Measurements from ENCODE around the gene SBK1. TPM values are rescaled to one million over a fixed set of nuclear protein-coding genes. Genes with fewer than 3 reads are reported as not detected.

Gene SBK1
- total RNA-seq, 1 donor from 2014 or later: 22.9 TPM

DNA sequence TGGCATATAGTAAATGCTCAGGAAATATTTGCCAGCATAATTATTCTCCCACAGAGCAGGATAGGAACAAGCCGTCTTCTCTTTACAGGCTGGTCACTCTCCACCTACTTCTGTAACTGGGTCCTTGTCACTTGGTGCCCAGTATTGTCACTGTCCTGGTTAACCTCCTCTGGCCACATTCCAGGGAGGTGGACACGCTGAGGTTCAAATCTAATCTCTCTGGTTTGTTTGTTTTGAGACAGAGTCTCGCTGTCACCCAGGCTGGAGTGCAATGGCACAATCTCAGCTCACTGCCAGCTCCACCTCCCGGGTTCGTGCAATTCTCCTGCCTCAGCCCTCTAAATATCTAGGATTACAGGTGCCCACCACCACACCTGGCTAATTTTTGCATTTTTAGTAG is 15.6 kb downstream of the SBK1 start:
- TF ChIP-seq, protein P1, sequence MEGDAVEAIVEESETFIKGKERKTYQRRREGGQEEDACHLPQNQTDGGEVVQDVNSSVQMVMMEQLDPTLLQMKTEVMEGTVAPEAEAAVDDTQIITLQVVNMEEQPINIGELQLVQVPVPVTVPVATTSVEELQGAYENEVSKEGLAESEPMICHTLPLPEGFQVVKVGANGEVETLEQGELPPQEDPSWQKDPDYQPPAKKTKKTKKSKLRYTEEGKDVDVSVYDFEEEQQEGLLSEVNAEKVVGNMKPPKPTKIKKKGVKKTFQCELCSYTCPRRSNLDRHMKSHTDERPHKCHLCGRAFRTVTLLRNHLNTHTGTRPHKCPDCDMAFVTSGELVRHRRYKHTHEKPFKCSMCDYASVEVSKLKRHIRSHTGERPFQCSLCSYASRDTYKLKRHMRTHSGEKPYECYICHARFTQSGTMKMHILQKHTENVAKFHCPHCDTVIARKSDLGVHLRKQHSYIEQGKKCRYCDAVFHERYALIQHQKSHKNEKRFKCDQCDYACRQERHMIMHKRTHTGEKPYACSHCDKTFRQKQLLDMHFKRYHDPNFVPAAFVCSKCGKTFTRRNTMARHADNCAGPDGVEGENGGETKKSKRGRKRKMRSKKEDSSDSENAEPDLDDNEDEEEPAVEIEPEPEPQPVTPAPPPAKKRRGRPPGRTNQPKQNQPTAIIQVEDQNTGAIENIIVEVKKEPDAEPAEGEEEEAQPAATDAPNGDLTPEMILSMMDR (IDR thresholded peaks at IDR 0.05; ENCODE audit: unreplicated experiment): no peak
- H3K36me3 Mint-ChIP-seq (ENCODE audit: low read depth, unreplicated experiment): peaks cover 4% of the 10 kb centered on the region
- no peaks in the 10 kb centered on the region for H3K9me3 Mint-ChIP-seq (ENCODE audit: unreplicated experiment)
- DNase-seq (ENCODE audit: low spot score): no peak
- peaks cover 3% of the 10 kb centered on the region for H3K4me1 Mint-ChIP-seq (ENCODE audit: unreplicated experiment)
- H3K27ac Mint-ChIP-seq (ENCODE audit: unreplicated experiment): no peak overlapping the region
- peaks cover 4% of the 10 kb centered on the region for H3K27me3 Mint-ChIP-seq (ENCODE audit: unreplicated experiment)
- H3K4me3 Mint-ChIP-seq (ENCODE audit: unreplicated experiment): no peak overlapping the region

DNA sequence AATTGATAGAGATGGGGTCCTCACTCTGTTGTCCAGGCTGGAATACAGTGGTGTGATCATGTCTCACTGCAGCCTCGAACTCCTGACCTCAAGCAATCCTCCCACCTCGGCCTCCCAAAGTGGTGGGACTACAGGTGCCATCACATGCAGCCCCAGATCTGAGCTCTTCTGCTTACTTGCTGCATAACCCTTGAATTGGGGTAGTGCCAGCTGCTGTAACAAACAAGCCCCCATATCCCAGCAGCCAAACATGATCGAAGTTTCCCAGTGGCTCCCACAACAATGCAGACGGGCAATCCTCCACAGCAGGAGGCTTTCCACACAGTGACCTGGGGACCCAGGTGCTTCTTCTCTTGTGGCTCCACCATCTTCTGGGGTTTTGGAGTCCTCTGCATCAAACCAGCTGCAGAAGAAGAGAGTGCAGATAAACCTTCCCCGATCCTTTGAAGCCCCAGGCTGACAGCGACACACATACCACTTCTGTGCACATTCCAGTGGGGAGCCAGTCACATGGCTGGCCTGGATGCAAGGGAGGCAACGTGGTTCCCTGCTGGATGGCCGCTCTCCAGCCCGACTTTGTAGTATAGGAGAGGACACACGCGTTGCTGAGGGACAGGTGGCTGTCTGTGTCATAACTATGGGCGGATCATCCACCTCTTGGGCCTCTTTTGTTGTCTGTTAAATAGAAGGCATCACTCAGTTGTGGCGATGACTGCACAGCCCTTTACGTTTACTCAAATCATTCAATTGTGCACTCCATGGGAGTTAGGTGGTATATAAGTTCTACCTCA is 16.7 kb downstream of the SBK1 start:
- peaks cover 3% of the 10 kb centered on the region for H3K4me1 Mint-ChIP-seq (ENCODE audit: unreplicated experiment)
- H3K4me3 Mint-ChIP-seq (ENCODE audit: unreplicated experiment): peak overlapping the region; percentile 50
- no peaks in the 10 kb centered on the region for H3K9me3 Mint-ChIP-seq (ENCODE audit: unreplicated experiment)
- DNase-seq (ENCODE audit: low spot score): no peak
- no peak overlapping the region for H3K27ac Mint-ChIP-seq (ENCODE audit: unreplicated experiment)
- H3K27me3 Mint-ChIP-seq (ENCODE audit: unreplicated experiment): peaks cover 4% of the 10 kb centered on the region
- peaks cover 4% of the 10 kb centered on the region for H3K36me3 Mint-ChIP-seq (ENCODE audit: low read depth, unreplicated experiment)
- TF ChIP-seq, protein P1 (IDR thresholded peaks at IDR 0.05; ENCODE audit: unreplicated experiment): no peak

DNA sequence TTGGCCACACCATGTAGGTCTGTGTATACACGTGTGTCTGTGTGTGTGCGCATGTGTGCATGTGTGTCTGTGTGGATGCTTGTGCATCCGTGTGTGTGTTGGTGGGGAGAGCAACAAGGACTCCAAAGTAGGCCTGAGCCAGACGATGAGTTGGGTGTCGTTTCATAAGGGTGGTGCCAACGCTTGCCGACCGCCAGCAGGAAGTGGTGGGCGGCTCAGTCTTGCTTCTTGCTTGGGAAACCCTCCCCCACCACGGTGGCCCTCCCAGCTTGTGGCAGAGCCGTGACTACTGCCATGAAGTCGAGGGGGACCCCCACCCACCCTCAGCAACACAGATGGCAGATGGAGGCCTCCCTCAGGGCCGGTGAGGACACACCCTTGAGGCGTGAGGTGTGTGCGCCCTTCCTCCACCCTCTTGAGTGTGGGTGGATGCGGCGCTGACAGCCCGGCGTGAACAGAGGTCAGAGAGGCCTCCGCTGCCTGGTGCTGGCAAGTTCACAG is 17.5 kb downstream of the SBK1 start:
- DNase-seq (ENCODE audit: low spot score): no peak
- peaks cover 4% of the 10 kb centered on the region for H3K27me3 Mint-ChIP-seq (ENCODE audit: unreplicated experiment)
- peaks cover 3% of the 10 kb centered on the region for H3K4me1 Mint-ChIP-seq (ENCODE audit: unreplicated experiment)
- TF ChIP-seq, protein P1 (IDR thresholded peaks at IDR 0.05; ENCODE audit: unreplicated experiment): no peak
- H3K9me3 Mint-ChIP-seq (ENCODE audit: unreplicated experiment): no peaks in the 10 kb centered on the region
- H3K4me3 Mint-ChIP-seq (ENCODE audit: unreplicated experiment): no peak overlapping the region
- peaks cover 4% of the 10 kb centered on the region for H3K36me3 Mint-ChIP-seq (ENCODE audit: low read depth, unreplicated experiment)
- no peak overlapping the region for H3K27ac Mint-ChIP-seq (ENCODE audit: unreplicated experiment)

DNA sequence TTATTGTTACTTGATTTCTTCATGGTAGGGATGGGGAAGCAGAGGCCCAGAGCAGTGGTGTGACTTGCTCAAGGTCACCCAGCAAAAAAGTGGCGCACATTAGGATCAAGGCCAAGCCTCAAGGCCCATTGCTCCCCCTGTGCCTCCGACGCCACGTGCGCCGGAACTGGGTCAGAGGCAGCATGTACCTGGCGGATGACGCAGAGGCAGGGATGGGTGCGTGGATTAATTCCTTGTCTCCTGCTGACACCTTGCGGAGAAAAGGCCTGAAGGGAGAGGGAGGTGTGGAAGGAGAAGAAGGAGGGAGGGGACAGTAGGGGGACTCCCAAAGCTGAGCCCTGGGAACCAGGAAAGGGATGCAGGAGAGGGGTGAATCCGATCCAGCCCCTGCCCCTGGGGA is 18.5 kb downstream of the SBK1 start:
- no peak overlapping the region for H3K27ac Mint-ChIP-seq (ENCODE audit: unreplicated experiment)
- peaks cover 4% of the 10 kb centered on the region for H3K36me3 Mint-ChIP-seq (ENCODE audit: low read depth, unreplicated experiment)
- no peaks in the 10 kb centered on the region for H3K9me3 Mint-ChIP-seq (ENCODE audit: unreplicated experiment)
- DNase-seq (ENCODE audit: low spot score): no peak
- peaks cover 3% of the 10 kb centered on the region for H3K4me1 Mint-ChIP-seq (ENCODE audit: unreplicated experiment)
- H3K4me3 Mint-ChIP-seq (ENCODE audit: unreplicated experiment): no peak overlapping the region
- TF ChIP-seq, protein P1 (IDR thresholded peaks at IDR 0.05; ENCODE audit: unreplicated experiment): no peak
- peaks cover 4% of the 10 kb centered on the region for H3K27me3 Mint-ChIP-seq (ENCODE audit: unreplicated experiment)

DNA sequence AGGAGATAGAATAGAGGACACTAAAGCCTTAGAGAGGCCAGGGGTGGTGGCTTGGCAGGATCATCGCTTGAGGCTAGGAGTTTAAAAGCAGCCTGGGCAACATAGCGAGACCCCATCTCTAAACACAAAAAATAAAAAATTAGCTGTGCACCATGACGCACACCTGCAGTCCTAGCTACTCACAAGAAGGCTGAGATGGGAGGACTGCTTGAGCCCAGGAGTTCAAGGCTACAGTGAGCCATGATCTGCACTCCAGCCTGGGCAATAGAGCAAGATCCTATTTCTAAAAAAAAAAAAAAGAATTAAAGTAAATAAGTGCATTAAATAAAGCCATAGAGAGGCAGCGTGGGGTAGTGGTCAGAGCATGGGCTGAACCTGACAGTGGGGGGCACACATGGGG is 19.1 kb downstream of the SBK1 start:
- H3K9me3 Mint-ChIP-seq (ENCODE audit: unreplicated experiment): no peaks in the 10 kb centered on the region
- no peak overlapping the region for H3K27ac Mint-ChIP-seq (ENCODE audit: unreplicated experiment)
- H3K4me3 Mint-ChIP-seq (ENCODE audit: unreplicated experiment): no peak overlapping the region
- peaks cover 4% of the 10 kb centered on the region for H3K36me3 Mint-ChIP-seq (ENCODE audit: low read depth, unreplicated experiment)
- peaks cover 3% of the 10 kb centered on the region for H3K4me1 Mint-ChIP-seq (ENCODE audit: unreplicated experiment)
- DNase-seq (ENCODE audit: low spot score): no peak
- H3K27me3 Mint-ChIP-seq (ENCODE audit: unreplicated experiment): peaks cover 4% of the 10 kb centered on the region
- TF ChIP-seq, protein P1 (IDR thresholded peaks at IDR 0.05; ENCODE audit: unreplicated experiment): no peak

Data from endothelial cell (in vitro differentiated cells).